Inferior parietal cortex (tissue), 1 donor: ENCODE results near the gene ASCC2.
"Not testable (repeated sequence)": the region's sequence is repeated elsewhere in the genome, so short reads cannot be mapped to it uniquely, and the experiment has no call there.

Experiments used
- DNase-seq: peaks from one replicate; pipeline ENCODE4 v3.0.0-alpha.2; 2016; ENCODE audit errors: extremely low spot score

ASCC2 gene

GRCh38 chr22:29755889-29756288, 82.2 kb downstream of the ASCC2 start:
- DNase-seq, result no peak

GRCh38 chr22:29754658-29755395, 83.2 kb downstream of the ASCC2 start:
- DNase-seq, result not testable (repeated sequence)

- no peak for DNase-seq
Measured at GRCh38 chr22:29753808-29754657, 84.0 kb downstream of the ASCC2 start.

GRCh38 chr22:29751669-29752068, 86.4 kb downstream of the ASCC2 start:
- DNase-seq, result no peak

- no peak for DNase-seq
Measured at GRCh38 chr22:29750559-29751538, 87.2 kb downstream of the ASCC2 start.

- DNase-seq, result no peak
Measured at GRCh38 chr22:29750029-29750428, 88.0 kb downstream of the ASCC2 start.

- DNase-seq, result no peak
Measured at GRCh38 chr22:29748248-29748893, 89.7 kb downstream of the ASCC2 start.

- DNase-seq, result no peak
Measured at GRCh38 chr22:29747832-29748231, 90.2 kb downstream of the ASCC2 start.

- DNase-seq, result no peak
Measured at GRCh38 chr22:29744902-29745301, 93.2 kb downstream of the ASCC2 start.

GRCh38 chr22:29742326-29742725, 95.7 kb downstream of the ASCC2 start:
- no peak for DNase-seq

- DNase-seq, result no peak
Measured at GRCh38 chr22:29741926-29742325, 96.1 kb downstream of the ASCC2 start.

- DNase-seq, result no peak
Measured at GRCh38 chr22:29740216-29740615, 97.9 kb downstream of the ASCC2 start.

- DNase-seq, result no peak
Measured at GRCh38 chr22:29739346-29739875, 98.7 kb downstream of the ASCC2 start.
